Activated CD8-positive, alpha-beta memory T cell treated with anti-CD3 and anti-CD28 coated beads for 24 hours (primary cell): ENCODE measurements around the gene SMC1B.
"Not testable (repeated sequence)": the region's sequence is repeated elsewhere in the genome, so short reads cannot be mapped to it uniquely, and the experiment has no call there.

Experiments
- DNase-seq: peaks from one replicate; pipeline ENCODE4 v3.0.0-alpha.2; 2020

The SMC1B gene

DNA sequence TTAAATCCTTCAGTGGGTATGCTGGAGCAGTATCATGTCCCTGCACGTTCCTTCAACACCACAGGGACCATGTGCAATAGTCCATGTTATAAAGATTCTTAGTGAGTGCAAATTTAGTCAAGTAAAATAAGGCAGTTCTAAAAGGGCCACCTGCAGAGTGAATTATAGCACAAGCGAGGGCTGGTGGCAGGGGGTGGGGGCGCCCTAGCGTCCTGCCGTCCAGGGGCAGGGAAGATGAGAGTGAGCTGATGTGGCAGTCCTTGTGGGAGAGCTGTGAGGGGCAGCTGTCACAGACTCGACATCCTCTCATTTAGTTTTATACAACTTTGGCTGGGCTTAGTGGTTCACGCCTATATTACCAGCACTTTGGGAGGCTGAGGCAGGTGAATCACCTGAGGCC lies 74.6 kb downstream of the SMC1B start:
- no peak for DNase-seq

DNA sequence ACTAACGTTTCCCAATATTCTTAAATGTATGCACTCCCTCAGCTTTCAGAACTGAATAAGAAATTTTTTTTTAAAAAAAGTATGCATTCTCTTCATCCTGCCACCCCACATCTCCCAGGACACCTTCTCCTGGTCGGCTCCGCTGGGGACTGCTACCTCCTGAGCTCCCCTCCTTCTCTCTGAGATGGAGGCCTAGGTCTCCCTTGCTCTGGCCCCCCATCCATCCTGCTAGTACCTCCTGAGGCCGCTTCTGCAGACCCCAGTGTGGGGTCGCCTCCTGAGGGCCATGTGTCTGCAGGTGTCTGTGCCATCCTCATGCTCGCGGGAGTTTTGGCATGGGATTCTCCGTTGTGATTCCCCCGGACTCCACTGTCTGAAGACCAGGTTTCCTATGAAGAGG lies 75.9 kb downstream of the SMC1B start:
- no peak for DNase-seq

DNA sequence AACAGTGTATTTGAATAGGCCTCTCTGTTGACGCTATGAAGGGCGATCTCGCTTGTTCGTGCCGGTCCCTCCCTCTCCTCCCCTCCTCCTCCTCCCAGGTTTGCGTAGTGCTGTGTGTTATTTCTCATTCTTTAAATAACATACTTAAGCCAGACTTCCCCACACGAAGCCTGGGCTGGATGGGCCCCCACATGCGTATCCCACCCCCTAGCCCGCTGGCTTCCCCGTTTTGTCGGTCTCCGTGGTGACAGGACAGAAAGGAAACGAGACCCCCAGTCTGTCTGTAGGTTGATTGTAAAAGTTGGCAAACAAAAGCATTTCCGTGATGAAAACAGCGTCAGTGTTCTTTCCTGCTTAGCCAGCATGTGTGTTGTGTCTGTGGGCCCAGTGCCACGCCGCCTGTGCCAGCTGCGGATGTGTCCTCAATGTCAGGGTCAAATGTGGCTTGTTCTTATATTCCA lies 76.4 kb downstream of the SMC1B start:
- DNase-seq: no peak

DNA sequence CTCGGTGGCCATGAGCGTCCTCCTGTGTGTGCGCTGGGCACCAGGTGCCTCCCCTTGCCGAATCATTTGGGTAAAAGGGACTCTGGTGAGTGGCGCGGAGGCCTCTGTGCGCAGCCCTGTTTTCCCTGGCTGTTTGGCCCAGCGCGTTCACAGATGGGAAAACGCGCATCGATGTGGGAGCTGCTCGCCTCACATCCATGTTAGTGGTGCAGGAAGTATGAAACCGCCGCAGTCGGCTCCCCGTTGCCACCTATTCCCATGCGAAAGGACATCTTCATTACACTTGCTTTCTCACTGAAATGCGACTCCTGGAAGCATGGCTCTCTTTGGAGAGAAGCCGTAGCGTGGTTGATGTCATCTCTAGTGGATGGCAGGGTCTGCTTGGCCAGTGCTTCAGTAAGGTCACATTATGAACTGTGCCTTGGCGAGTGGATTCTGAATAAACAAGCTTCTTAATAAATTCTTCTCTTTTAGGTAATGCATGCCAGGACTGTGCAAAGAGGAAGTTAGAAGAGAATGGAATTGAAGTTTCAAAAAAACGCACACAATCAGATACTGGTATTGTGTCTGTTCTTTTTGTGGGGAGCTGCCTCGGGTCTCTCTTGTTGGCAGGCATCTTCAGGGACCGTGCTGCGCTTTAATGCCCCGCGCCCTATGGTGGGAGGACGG lies 77.4 kb downstream of the SMC1B start:
- no peak for DNase-seq

DNA sequence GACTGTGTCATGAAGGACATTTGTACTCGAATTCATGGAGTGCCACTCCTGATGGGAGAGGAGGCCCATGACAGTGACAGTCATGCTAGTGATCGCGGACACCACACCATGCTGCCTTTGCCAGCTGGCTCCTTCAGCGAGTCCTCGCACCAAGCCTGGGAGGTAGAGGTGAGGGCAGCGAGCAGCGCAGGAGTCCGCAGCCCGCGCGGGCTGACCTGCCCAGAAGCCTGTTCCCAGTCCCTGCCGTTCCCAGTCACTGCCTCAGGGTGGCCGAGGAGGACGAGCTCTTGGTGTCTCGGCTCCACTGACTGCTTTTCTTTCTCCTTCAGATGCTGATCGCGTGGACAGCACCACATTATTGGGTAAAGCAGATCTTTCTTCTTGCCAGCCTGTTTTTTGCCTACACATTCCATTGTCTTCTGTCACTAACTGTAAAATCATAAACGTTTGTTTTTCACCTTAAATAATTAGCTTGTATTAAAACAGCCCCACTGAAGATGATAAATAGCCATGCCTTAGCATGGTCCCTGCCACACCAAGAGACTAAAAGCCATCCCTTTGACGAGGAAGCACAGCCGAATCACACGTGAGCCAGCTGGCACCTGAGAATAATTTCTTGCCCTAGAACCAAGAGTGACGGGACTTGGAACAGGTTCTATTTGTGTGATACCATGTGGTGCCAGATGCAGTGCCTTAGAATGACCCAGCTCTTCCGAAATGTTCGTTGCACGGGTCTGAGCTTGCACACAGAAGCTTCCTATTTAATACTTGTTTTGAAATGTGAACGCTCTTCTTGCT lies 78.2 kb downstream of the SMC1B start:
- no peak for DNase-seq

DNA sequence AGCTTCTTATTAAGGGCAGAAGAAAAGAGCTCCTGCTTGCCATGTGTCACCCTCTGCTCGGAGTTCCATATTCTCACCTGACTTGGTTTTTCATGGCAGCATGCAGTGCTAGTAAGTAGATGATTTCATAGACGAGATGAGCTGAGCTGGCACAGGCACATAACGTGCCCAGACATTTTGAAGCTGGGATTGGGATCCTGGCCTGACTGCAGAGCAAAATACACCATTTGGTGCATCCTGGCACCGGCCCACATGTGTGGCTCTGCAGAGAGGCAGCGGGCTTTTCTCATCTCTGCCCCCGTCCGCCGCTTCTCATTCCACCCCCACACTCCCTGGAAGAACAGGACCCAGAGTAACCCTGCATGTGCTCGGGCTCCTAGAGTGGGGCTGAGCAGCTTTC lies 78.9 kb downstream of the SMC1B start:
- no peak for DNase-seq

DNA sequence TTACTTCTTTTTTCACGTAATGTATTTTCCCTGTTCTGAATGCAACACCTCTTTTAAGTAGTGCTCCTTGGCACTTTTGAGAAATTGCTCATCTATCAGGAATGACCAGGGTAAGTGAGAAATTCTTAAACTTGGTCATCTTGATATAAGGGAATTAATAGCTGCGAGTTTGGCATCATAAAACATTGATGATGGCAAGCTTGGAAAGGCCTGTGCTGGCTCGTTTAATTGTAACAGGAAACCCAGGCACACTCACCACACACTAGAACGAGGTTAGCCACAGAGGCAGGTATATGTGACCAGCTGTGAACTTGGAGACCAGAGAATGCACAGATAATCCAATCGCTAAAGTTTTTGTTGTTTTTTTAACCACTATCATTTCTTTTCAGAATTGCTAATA lies 79.3 kb downstream of the SMC1B start:
- DNase-seq: no peak

DNA sequence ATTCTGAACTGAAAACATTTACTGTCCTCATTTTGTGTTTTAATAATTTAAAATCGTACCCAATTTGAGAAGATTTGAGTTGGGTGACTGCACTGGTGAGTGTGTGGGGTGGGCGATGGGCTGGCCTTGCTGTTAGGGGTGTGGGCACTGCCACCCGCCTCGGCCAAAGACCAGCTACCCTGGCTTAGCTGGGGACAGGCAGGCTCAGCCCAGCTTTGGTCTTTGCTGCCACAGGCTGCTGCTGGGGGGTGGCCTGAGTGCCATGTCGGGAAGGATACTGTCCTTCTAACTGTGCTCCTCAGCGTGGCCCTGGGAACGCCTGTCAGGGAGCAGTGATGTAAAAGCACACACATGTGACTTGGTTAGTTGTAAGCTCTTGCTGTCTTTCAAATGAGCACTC lies 81.4 kb downstream of the SMC1B start:
- no peak for DNase-seq

DNA sequence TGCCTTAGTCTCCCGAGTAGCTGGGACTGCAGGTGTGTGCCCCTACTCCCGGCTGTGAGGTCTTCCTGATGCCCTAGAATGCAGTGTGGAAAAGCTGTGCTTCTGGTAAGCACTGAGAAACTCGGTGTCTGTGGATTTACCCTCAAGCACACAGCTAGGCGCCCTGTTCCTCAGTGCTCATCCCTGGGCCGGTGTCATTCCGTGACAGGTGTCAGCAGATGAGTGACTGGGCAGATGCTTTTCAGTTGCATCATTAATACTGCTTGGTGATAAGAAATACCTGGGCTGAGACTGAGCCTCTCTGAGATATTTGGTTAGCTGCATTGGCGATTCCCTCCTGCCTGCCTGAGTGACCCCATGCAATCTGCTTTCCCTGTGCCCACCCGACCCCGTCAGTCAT lies 81.9 kb downstream of the SMC1B start:
- DNase-seq: no peak

DNA sequence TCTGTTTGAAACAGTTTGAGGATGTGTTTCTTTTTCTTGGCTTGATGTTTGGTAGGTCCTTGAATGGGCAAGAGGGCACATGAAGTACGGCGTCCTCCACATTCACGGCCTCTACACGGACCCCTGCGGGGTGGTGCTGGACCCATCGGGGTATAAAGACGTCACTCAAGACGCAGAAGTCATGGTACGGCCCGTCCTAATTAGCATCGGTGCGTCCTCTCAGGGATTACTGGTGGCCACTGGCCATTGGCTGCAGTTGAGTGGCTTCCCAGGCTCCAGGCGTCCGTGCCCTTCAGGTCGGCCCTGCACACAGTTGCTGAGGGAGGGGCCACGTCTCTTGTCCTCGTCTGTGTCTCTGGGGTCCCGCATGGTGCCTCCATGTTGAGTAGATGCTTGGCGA lies 82.9 kb downstream of the SMC1B start:
- no peak for DNase-seq

DNA sequence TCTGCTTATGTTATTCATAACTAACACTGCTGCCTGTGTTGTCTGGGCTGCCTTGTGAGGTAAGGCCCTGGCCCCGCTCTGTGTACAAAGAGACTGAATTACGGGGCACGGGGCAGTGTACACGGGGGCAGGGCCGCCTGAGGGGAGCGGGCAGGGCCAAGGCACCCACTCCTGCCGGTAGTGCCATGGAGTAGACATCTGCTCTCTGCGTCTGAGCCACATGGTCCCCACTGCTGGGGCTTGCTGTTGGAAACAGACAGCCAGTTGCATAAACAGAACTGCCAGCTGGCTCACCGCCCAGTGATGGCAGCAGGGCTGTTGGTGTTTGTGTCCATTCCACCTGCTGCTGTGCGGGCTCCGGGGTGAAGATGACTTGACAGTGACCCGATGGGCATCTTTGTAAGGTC lies 83.9 kb downstream of the SMC1B start:
- no peak for DNase-seq

DNA sequence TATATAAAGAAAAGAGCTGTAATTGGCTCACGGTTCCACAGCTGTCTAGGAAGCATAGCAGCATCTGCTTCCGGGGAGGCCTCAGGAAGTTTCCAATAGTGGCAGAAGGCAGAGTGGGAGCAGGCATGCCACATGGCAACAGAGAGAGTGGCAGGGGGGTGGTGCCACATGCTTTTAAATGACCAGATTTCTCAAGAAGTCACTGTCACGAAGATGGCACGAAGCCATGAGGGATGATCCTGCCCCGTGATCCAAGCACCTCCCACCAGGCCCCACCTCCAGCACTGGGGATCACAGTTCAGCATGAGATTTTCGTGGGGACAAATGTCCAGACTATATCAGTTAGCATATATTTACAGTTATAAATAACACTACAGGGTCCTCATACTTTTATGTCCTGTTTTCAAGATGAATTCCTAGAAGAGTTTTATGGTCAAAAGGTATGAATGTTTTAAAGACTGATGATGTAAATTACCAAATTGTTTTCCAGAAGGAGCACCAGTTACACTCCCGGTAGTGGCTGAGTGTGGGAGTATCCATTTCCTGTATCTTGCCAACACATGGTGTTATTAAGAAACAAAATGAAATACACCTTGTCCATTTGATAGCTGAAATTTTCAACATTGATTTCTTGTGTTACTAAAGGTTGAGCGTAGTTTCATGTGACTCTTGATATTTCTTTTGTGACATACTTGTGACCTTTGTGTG lies 84.4 kb downstream of the SMC1B start:
- no peak for DNase-seq

DNA sequence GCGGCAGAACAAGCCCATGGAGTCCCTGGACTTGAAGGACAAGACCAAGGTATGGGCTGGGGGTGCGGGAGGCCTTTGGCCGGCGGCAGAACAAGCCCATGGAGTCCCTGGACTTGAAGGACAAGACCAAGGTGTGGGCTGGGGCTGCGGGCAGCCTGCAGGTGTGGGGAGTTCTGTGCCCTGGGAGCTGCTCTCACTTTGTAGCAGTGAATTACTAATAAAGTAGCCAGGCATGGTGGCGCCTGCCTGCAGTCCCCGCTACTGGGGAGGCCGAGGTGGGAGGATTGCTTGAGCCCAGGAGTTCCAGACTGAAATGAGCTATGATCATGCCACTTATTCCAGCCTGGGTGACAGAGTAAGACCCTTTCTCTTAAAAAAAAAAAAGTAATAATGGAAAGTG lies 85.1 kb downstream of the SMC1B start:
- not testable (repeated sequence) for DNase-seq

DNA sequence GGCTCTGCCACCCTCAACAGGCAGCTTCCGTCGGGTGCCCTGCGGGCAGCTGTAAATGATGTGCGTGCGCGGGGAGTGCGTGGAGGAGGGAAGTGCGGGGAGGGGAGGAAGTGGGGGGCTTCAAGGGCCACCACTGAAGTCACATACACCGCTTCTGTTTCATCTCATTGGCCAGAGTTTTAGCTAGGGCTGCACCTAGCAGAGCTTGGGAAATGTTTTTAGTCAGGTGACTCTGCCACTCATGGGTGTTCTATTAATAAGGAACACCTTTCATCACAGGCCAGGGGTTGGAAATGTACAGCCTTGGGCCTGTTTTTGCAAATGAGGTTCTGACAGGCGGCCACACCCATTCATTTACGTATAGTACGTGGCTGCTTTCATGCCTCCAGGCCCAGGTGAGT lies 89.1 kb downstream of the SMC1B start:
- no peak for DNase-seq

DNA sequence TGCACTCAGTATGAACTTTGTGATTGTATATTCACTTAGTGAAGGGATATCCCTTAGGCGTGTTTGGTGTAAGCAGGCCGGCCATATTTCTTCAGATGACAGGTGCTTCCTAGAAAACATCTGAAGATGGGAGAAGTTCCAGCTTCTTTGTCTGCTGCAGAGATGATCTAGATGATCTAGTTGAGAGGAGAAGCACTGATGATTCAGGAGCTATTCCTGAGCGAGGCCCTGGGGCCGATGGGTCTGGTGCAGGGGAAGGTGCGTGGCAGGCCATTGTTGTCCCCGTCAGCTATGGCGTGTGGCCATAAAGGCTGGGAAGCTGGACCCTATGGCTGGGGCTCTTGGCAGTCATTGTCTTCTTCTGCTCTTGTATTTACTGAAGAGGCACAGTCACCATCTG lies 89.7 kb downstream of the SMC1B start:
- DNase-seq: no peak

DNA sequence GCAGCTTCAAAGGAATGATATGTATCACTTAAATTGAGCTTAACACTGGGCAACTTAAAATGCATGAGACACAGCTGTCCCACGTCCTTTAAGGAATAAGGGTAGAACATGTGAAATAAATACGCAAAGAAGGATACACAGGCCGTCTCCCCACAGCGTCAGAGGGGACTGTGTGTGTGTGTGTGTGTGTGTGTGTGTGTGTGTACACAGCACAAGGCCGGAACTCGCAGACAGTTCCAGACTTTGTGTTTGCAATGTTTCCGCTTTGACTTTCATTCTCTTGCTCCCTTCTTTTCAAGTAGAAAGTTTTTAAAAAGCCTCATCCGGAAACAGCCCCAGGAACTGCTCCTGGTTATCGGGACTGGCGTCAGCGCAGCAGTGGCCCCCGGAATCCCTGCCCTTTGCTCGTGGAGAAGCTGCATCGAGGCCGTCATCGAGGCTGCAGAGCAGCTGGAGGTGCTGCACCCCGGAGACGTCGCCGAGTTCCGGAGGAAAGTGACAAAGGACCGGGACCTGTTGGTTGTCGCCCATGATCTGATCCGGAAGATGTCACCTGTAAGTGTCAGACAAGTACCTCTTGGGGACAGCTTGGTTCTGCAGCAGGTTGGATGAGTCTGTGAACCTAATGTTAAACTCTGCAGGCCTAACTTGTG lies 90.4 kb downstream of the SMC1B start:
- no peak for DNase-seq

DNA sequence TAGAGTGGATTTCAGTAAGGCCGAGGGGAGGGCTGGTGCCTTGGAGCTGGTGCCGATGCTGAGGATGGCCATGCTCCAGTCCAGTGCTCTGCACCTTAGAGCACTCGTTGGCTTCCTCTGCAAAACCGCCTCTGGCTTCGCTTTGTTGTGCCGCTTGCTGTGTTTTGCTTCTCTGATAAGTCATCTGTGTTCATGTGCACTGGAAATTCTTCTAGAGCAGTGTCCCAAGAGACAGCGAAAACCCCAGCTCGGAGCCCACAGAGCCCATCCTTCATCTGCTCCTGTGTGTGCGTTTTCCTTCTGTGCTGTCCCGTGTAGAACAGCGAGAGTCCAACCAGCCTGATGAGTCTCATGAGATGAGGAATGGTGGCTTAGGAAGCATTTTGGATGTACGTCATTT lies 91.6 kb downstream of the SMC1B start:
- DNase-seq: no peak

DNA sequence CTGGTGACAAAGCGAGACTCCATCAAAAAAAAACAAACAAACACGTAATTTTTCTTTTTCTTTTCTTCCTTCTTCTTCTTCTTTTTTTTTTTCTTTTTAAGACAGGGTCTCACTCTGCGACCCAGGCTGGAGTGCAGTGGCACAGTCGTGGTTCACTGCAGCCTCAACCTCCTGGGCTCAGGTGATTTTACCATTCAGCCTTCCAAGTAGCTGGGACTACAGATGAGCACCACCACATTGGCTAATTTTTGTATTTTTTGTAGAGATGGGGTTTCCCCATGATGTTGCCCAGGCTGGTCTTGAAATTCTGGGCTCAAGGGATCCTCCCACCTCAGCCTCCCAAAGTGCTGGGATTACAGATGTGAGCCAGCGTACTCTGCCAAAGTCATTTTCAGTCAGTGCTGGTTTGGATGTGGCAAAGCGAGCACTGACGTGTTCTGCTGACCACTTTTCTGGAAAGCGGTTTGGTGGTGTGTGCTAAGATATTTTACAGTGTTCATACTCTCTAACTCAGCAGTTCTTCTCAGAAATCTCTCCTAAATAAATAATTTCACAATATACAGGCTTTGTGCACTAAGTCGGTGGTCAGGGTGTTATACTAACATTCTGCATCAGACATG lies 92.9 kb downstream of the SMC1B start:
- DNase-seq: no peak

DNA sequence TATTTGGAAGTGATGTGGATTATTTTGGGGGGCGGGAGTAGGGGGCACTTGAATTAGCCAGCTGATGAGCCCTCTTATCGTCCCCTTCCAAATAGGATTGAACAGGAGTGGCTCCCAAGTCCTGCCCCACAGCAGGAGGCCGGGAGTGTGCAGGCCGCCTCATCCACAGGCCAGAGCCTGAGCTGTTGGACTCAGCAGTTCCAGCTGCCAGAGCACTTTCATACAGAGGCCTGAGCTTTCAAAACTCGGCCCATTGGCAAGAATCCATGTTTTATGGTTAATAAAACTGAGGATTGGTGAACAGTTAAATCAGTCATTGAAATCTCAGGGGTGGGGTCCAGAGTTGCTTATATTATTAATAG lies 94.1 kb downstream of the SMC1B start:
- no peak for DNase-seq

DNA sequence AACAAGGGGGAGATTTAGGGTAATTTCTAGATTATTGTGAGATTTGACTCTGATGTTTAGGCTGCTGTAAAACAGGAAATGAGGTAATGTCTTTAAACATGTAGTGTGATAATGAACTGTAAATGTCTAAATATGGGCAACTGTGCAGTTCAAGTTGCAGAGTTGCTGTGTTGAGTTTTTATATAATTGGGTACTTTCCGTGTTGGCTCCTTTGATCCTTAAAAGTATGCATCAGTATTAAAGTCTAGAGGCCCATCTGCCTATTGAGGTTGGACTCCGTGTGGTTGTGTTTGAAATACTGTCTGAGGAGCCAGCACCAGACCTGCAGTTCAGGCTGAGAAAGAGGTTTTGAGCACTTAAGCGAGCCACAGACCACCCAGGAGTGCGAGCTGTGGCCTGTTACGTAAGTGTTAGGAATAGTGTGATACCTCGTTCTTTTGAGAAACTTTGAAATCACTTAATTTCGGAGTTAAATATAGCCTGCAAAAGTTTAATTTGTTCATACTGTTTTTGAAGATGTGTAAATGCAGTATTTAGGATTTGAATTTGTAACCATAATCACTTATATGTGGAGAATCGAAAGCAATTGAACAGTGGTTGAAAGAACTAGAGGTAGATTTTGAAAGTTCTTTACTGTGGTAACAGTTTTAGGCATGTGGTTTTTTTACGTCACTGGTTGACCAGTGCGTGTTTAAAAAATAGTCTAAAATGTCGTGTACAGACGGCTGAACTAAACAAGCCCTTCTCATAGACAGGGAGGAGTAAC lies 94.7 kb downstream of the SMC1B start:
- peak; percentile 70 for DNase-seq

DNA sequence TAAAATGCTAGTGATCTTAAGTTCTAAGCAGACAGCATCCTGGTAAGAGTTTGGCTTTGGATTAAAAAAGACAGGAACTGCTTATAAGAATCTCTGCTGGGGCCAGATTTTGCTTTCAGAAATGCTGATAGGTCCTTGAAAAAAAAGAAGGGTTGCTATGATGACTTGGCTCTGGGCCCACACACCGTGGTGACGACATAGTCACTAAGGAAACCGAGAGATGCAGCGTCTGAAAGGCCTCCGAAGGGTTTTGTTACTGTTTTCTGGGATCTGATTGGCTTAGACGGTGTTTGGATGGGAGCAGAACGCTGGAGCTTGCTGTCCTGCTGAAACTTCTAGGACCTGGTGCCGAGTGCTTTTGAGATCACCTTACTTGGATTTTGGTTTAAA lies 95.2 kb downstream of the SMC1B start:
- DNase-seq: peak; percentile 88

DNA sequence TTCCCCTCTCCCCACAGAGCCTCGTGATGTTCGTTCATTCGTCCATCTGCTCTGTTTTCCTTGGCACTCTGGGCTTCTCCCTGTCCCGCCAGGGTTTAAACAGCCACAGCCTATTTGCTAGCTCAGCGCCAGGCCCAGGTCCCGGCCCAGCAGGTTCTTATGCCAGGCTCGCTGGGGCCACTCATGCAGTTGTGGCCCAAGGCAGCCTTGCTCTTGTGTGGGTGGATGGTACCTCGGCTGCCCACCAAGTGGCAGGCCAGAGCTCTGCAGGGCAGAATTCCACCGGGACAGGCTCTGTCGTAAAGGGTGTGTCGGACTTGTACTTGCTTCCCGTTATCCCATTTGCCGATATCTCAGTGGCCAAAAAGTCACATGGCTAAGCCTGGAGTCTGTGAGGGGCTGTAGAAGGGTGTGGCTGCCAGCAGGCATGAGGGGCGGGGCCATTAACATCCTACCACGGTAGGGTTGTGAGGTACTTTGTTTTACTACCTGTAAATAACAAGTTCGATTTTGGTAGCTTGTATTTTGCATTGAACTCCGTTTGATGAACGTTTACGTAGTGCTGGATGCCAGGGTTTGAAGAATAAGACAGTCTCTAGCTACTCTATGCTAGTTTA lies 95.7 kb downstream of the SMC1B start:
- no peak for DNase-seq
